Hepatocyte (in vitro differentiated cells): Measurements from ENCODE around the gene POU6F2.

Experiments
- EZH2phosphoT487 ChIP-seq: fragments of 200-600 bp; sonication (generic); IDR thresholded peaks from one replicate; pipeline ENCODE4 v1.6.1; 2018; ENCODE audit warnings: antibody characterized with exemption, mild to moderate bottlenecking, low read depth, moderate library complexity; ENCODE audit not compliant: unreplicated experiment, severe bottlenecking
- TF ChIP-seq, protein P1 (sequence below): fragments of 200-600 bp; sonication (generic); IDR thresholded peaks from 2 replicates; pipeline ENCODE4 v1.5.1; 2016; ENCODE audit warnings: antibody characterized with exemption, mild to moderate bottlenecking; ENCODE audit not compliant: poor library complexity

DNA sequence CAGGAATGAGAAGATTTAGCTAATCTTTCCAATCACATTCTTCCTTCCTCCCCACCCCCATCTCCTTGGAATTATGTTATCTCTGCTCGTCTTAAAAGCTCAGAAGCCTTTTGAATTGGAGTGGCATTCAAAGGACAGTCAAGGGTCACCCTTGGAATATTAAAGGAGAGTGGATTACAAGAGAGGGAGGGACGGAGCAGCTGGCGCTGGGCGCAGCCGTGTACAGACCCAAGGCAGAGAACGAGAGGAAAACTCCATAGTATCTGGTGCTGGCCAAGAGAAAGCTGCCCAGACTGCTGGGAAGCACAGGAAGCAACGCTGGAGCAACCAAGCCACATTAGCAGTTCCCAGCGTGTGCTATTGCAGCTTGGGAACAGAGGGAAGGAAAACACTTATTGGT, 95.7 kb downstream of the POU6F2 start:
- TF ChIP-seq, protein P1, sequence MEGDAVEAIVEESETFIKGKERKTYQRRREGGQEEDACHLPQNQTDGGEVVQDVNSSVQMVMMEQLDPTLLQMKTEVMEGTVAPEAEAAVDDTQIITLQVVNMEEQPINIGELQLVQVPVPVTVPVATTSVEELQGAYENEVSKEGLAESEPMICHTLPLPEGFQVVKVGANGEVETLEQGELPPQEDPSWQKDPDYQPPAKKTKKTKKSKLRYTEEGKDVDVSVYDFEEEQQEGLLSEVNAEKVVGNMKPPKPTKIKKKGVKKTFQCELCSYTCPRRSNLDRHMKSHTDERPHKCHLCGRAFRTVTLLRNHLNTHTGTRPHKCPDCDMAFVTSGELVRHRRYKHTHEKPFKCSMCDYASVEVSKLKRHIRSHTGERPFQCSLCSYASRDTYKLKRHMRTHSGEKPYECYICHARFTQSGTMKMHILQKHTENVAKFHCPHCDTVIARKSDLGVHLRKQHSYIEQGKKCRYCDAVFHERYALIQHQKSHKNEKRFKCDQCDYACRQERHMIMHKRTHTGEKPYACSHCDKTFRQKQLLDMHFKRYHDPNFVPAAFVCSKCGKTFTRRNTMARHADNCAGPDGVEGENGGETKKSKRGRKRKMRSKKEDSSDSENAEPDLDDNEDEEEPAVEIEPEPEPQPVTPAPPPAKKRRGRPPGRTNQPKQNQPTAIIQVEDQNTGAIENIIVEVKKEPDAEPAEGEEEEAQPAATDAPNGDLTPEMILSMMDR: no peak
- no peak for TF ChIP-seq EZH2phosphoT487
